Suprapubic skin (tissue), 4 donors: ENCODE data around the gene CDC42SE2.

Source experiments
- EP300 ChIP-seq: sonication (generic); formaldehyde crosslinking; IDR thresholded peaks from one replicate; pipeline ENCODE4 v1.6.1; 2017; ENCODE audit warnings: antibody characterized with exemption
- POLR2A ChIP-seq, 2 donors: fragments of 450-650 bp; IDR thresholded peaks; one replicate each; pipeline ENCODE4 v1.6.1; 2017; ENCODE audit warnings: antibody characterized with exemption in 2 of 2, mild to moderate bottlenecking in 2 of 2, moderate library complexity in 2 of 2
- POLR2AphosphoS5 ChIP-seq, 3 donors: sonication (generic); formaldehyde crosslinking; IDR thresholded peaks; one replicate each; pipeline ENCODE4 v1.6.1; 2017; ENCODE audit warnings: antibody characterized with exemption in 3 of 3
- TF ChIP-seq, protein P1 (sequence below), 2 donors: fragments of 200-600 bp in 1 of 2; fragments of 450-650 bp in 1 of 2; sonication (generic) in 1 of 2; IDR thresholded peaks; one replicate each; pipeline ENCODE4 v1.5.1; 2016 to 2019; ENCODE audit warnings: antibody characterized with exemption in 2 of 2, mild to moderate bottlenecking in 1 of 2, moderate library complexity in 1 of 2

DNA sequence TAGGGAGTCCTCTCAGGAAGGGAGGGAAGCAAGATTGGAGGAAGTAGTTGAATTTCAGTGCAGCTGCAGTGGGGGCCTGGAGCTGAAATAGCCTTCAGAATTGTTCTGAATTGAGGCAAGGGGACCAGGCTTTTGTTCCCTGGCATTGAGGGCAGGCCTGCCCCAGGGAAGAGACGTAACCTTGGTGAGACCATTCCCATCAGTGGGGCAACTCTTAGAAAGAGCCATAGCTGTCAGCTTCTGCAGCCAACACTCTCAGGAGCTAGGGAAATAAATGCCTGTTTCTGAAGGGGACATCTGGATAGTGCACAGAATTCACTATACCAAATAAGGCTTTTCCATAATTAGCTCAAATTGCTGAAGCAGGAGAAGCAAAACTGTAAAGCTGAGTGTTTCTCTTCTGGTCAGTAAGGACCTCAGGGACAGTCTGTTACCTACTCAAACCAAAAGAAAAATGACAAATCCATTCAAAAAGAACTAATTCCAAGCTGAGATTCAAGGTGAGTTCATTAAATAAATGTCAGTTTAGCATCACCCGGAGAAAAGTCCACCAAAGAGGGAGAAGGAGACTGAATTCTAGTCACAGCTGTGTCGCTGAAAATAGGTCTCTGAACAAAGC, 49.1 kb upstream of the CDC42SE2 start:
- TF ChIP-seq, protein P1, sequence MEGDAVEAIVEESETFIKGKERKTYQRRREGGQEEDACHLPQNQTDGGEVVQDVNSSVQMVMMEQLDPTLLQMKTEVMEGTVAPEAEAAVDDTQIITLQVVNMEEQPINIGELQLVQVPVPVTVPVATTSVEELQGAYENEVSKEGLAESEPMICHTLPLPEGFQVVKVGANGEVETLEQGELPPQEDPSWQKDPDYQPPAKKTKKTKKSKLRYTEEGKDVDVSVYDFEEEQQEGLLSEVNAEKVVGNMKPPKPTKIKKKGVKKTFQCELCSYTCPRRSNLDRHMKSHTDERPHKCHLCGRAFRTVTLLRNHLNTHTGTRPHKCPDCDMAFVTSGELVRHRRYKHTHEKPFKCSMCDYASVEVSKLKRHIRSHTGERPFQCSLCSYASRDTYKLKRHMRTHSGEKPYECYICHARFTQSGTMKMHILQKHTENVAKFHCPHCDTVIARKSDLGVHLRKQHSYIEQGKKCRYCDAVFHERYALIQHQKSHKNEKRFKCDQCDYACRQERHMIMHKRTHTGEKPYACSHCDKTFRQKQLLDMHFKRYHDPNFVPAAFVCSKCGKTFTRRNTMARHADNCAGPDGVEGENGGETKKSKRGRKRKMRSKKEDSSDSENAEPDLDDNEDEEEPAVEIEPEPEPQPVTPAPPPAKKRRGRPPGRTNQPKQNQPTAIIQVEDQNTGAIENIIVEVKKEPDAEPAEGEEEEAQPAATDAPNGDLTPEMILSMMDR (IDR thresholded peaks at IDR 0.05), result no peak
- TF ChIP-seq EP300 (no peak), POLR2A (IDR thresholded peaks at IDR 0.05) (no peak), POLR2AphosphoS5 (IDR thresholded peaks at IDR 0.05) (no peak)
